Measurements from ENCODE around the gene PPP6R2. TPM values are rescaled to one million over a fixed set of nuclear protein-coding genes. Genes with fewer than 3 reads are reported as not detected.
A peak's percentile ranks its signal among the peaks of the same experiment; 100 is the strongest.

Gene PPP6R2
- total and polyA plus RNA-seq, 11 donors, result 29.6 to 68.1 (median 41.5) TPM

DNA sequence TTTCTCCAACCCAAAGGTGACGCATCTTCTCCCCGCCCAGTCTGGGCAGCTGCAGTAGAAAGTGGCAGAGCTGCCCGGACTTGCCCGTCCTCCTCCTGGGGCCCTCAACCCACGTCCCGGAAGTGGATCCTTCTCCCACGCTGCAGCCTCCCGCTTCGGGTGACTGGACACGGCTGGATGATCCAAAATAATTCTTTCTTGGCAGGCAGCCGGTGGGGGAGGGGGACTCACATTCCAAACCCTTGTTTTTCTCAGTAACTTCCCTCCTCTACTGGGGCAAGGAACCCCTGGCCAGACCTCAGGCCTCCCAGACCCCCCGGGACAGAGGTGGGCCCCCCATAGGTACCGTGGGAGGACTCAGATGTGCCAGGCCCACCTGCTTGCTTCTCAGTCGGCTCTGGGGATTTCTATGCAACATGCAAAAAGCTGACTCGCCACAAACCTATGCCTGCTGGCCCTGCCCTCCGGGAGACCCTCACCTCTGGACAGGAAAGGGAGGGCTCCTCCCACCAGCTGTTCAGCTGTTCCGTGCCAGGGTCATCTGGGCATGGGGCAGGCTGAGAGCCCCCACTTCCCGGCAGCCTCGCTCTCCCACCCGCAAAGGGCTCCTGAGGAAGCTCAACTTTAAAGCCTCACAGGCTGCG, 37.1 kb upstream of the PPP6R2 start:
- ATAC-seq (peak; percentile 20 to 60 (median 53)), DNase-seq (peak; percentile 87 to 90 (median 89))
- no peaks in the 10 kb centered on the region for H3K27me3 ChIP-seq
- peak overlapping the region; percentile 83 to 98 (median 93) for H3K27ac ChIP-seq
- peak overlapping the region; percentile 55 to 99 (median 90) for H3K4me3 ChIP-seq
- H3K4me1 ChIP-seq, result peaks cover 22 to 81% (median 69%) of the 10 kb centered on the region in 12 donors
- 1 to 3% (median 2%) methylated on average over 18 to 21 of the region's 21 CpGs for WGBS, 4 donors
- no peaks in the 10 kb centered on the region for H3K9me3 ChIP-seq
- TF ChIP-seq POLR2A (IDR thresholded peaks at IDR 0.05), result no peak
- TF ChIP-seq, protein P1, sequence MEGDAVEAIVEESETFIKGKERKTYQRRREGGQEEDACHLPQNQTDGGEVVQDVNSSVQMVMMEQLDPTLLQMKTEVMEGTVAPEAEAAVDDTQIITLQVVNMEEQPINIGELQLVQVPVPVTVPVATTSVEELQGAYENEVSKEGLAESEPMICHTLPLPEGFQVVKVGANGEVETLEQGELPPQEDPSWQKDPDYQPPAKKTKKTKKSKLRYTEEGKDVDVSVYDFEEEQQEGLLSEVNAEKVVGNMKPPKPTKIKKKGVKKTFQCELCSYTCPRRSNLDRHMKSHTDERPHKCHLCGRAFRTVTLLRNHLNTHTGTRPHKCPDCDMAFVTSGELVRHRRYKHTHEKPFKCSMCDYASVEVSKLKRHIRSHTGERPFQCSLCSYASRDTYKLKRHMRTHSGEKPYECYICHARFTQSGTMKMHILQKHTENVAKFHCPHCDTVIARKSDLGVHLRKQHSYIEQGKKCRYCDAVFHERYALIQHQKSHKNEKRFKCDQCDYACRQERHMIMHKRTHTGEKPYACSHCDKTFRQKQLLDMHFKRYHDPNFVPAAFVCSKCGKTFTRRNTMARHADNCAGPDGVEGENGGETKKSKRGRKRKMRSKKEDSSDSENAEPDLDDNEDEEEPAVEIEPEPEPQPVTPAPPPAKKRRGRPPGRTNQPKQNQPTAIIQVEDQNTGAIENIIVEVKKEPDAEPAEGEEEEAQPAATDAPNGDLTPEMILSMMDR (IDR thresholded peaks at IDR 0.05), result peak in 1 of 12 donors; percentile 9
- H3K36me3 ChIP-seq, result no peaks in the 10 kb centered on the region
- intact Hi-C loops (cut with DNase I), result loop anchor here in 3 of 10 donors (2.0 to 5.0 kb wide), 2 partner anchors 29 to 34 kb away; partner anchors contain the start of gene MAPK11 (in 2 of the 3)

DNA sequence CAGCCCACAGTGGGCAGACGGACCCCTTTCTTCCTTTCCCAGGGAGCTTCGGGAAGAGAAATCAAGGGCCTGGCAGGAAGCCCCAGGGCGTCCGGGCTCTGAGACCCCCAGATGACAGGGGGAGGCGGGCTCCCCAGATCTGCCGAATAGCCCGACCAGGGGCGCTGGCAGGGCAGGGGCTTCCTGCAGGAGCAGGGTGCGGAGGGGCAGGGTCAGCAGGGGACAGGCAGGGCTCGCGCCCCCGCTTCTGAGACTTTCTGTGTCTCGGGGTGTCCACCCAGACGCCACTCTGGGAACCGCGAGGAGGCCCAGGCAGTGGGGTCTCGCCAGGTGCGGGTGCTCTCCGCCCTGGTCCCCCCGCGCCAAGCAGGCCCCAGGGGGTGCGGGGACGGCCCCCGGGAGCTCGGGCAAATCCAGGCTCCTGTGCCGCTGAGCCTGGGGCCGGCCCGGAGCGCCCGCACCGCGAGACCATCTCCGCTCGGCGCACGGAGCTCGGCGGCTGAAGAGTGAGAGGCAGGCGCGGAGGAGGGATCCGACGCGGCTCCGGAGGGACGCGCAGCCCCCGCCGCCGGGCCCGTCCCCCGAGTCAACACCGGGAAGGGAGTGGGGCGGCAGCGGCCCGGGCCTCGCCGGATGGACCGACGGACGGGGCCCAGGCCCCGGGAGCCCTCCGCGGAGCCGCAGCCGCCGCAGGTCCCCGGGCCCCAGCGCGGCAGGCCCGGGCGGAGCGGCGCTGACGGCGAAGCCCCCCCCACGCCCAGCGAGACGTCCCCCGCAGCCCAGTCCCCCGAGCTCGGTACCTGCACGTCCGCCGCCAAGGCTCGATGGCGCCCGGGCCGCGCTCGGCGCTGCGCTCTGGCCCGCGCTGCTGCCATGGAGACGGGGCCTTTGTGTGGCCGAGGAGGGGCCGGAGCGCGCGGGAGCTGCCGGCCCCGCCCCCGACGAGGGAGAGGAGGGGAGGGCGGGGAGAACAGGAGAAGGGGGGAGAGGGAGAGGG, 36.1 kb upstream of the PPP6R2 start, which contains the start of gene PLXNB2:
PLXNB2 (minus strand) TSS at position 894 of the 997 bp plus-strand sequence. CDS start 17,062 bp downstream, outside the sequence.
- DNase-seq, result peak; percentile 87 to 92 (median 90)
- peak within 1 kb of the TSS; percentile 55 to 99 (median 90) for H3K4me3 ChIP-seq
- peak; percentile 35 to 73 (median 65) for ATAC-seq
- H3K4me1 ChIP-seq, result peaks cover 22 to 74% (median 60%) of the 10 kb centered on the region in 12 donors
- no peaks in the 10 kb centered on the region for H3K9me3 ChIP-seq
- peak within 1 kb of the TSS; percentile 84 to 98 (median 93) for H3K27ac ChIP-seq
- WGBS, 4 donors, result 0 to 1% (median 0%) methylated on average over 9 to 104 of the region's 105 CpGs
- no peaks in the 10 kb centered on the region for H3K36me3 ChIP-seq
- intact Hi-C loops (cut with DNase I), result loop anchor here in 3 of 10 donors (2.0 to 5.0 kb wide), 2 partner anchors 30 to 35 kb away; partner anchors contain the start of gene MAPK11 (in 2 of the 3)
- TF ChIP-seq, protein P1 (IDR thresholded peaks at IDR 0.05), result no peak
- TF ChIP-seq POLR2A (IDR thresholded peaks at IDR 0.05), result peak in 1 of 2 donors; percentile 40
- no peaks in the 10 kb centered on the region for H3K27me3 ChIP-seq

DNA sequence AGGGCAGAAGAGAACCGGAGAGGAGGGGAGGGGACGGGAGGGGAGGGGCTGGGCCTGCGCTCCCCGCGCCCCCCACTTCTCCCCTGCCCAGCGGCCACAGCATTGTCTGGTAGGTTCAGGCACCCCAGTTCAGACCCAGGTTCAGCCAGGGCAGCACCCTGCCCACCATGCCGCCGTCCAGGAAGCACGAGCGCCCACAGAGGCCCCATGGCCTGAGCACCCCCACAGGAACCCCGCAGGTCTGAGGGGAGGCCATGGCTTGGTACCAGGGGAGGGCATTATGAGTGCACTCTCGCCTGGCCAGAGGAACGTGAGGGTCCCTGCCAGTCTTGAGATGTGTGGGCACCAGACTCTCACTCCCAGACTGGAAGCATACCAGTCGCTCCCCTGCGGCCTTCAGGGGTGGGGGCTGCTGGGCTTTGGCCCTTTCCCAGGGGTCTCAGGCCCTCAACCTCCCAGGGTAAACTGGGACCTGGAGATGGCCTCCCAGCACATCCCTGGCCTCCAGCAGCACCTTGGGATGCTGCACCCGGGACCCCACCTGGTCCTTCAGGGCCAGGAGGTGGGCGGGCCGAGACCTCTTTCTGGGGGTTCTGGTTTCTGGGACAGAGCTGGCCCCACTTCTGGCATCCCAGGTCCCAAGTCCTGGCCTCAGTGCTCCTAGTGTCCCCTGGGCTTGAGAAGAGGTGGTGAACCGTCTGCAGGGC, 35.1 kb upstream of the PPP6R2 start:
- ATAC-seq (no peak), DNase-seq (peak in 3 of 5 donors; percentile 36 to 54 (median 45))
- H3K27me3 ChIP-seq, result no peaks in the 10 kb centered on the region
- H3K4me1 ChIP-seq, result peaks cover 17 to 64% (median 51%) of the 10 kb centered on the region in 12 donors
- 18 to 39% (median 28%) methylated on average over 5 to 19 of the region's 19 CpGs for WGBS, 4 donors
- intact Hi-C loops (cut with DNase I), result loop anchor here in 3 of 10 donors (1.0 to 5.0 kb wide), 3 partner anchors 19 to 36 kb away; partner anchors contain the start of genes MAPK11 (in 2 of the 3) and DENND6B (in 1 of the 3)
- H3K27ac ChIP-seq, result peak overlapping the region; percentile 74 to 95 (median 89)
- TF ChIP-seq, protein P1 (IDR thresholded peaks at IDR 0.05), result no peak
- TF ChIP-seq POLR2A (IDR thresholded peaks at IDR 0.05), result no peak
- H3K4me3 ChIP-seq, result peak overlapping the region in 8 of 12 donors; percentile 6 to 38 (median 31)
- no peaks in the 10 kb centered on the region for H3K36me3 ChIP-seq
- no peaks in the 10 kb centered on the region for H3K9me3 ChIP-seq
